GM08714 (cell line): ENCODE results near the gene GH2.
"Not testable (repeated sequence)": the region's sequence is repeated elsewhere in the genome, so short reads cannot be mapped to it uniquely, and the experiment has no call there.

ENCODE experiments used
- H3K4me3 ChIP-seq: fragments of 200-500 bp; sonication (Bioruptor generic); 2 replicates; pipeline ENCODE4 v1.5.1; 2014; ENCODE audit warnings: mild to moderate bottlenecking, low read length, inconsistent platforms
- ZNF274 ChIP-seq: IDR thresholded peaks from 2 replicates; pipeline ENCODE4 v1.6.1; 2012; ENCODE audit warnings: mild to moderate bottlenecking, low read depth, low read length

GH2 gene

GRCh38 chr17:63918305-63918704 is 36.6 kb upstream of the GH2 start:
- TF ChIP-seq ZNF274 = no peak
- no peak overlapping the region for H3K4me3 ChIP-seq

DNA sequence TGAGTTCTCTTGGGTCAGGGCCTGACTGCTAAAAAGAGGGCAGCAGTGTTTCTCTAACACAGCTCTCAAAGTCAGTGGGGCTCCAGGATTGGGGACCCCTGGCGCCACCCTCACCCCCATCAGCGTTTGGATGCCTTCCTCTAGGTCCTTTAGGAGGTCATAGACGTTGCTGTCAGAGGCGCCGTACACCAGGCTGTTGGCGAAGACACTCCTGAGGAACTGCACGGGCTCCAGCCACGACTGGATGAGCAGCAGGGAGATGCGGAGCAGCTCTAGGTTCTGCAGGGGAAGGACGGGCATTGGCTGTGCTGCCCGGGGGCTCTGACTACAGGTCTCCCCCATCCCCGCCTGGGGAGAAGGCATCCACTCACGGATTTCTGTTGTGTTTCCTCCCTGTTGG is 35.9 kb upstream of the GH2 start:
- H3K4me3 ChIP-seq = no peak overlapping the region
- no peak for TF ChIP-seq ZNF274

DNA sequence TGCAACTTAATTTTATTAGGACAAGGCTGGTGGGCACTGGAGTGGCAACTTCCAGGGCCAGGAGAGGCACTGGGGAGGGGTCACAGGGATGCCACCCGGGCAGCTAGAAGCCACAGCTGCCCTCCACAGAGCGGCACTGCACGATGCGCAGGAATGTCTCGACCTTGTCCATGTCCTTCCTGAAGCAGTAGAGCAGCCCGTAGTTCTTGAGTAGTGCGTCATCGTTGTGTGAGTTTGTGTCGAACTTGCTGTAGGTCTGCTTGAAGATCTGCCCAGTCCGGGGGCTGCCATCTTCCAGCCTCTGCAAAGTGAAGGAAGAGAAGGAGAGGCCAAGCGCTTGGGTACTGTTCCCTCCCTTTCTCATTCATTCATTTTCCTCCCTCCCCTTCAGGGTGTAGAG is 35.5 kb upstream of the GH2 start:
- H3K4me3 ChIP-seq = not testable (repeated sequence)

GRCh38 chr17:63916566-63917185 is 34.9 kb upstream of the GH2 start:
- no peak overlapping the region for H3K4me3 ChIP-seq
- no peak for TF ChIP-seq ZNF274

DNA sequence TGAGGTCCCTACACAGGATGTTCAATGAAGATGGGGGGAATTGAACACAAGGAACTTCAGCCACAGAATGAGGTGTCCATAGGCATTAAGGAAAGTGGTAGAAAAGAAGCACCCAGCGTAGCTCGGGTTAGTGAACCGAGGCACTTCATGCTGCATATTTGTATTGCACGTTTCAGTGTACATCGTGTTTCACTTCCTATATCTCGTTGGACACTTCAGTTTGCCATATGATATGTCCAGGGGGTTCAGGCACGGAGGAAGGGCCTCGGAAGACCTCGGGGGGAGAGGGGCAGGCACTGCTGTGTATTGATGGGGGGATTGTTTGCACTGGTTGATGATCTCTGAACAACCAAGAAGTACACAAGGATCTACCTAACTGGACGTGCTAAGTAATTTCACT is 34.0 kb upstream of the GH2 start:
- not testable (repeated sequence) for H3K4me3 ChIP-seq

DNA sequence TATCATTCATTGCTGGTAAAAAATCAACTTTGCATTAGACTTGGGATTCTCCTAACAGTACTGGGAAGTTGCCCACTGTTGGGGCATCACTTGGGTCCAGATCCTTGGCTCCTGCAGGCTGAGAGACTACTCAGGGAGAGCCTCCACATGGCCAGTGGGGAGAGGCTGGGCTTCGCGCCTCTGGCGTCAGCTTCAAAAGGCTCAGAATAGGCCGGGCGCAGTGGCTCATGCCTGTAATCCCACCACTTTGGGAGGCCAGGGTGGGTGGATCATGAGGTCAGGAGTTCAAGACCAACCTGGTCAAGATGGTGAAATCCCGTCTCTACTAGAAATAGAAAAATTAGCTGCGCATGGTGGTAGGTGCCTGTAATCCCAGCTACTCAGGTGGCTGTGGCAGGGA is 32.7 kb upstream of the GH2 start:
- no peak overlapping the region for H3K4me3 ChIP-seq
- no peak for TF ChIP-seq ZNF274

DNA sequence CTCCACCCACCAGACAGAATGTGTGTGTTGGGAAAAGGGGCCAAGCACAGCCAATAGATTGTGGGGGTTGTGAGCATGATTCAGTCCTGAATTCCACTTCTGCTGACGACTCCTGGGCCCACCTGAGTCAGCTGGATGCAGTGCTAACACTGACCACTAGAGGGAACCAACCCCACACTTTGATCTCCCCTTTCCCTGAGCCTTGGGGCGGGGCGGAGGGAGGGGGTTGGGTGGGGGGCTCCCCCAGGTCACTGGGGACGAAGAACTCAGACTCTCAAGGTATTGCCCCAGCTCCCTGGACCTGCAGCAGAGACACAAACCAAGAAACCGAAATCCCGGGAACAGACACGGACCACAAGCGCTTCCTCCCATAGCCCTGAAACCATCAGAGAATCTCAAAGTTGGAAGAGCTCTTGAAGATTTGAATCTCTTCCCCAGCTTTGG is 29.9 kb upstream of the GH2 start:
- H3K4me3 ChIP-seq = no peak overlapping the region
- no peak for TF ChIP-seq ZNF274

DNA sequence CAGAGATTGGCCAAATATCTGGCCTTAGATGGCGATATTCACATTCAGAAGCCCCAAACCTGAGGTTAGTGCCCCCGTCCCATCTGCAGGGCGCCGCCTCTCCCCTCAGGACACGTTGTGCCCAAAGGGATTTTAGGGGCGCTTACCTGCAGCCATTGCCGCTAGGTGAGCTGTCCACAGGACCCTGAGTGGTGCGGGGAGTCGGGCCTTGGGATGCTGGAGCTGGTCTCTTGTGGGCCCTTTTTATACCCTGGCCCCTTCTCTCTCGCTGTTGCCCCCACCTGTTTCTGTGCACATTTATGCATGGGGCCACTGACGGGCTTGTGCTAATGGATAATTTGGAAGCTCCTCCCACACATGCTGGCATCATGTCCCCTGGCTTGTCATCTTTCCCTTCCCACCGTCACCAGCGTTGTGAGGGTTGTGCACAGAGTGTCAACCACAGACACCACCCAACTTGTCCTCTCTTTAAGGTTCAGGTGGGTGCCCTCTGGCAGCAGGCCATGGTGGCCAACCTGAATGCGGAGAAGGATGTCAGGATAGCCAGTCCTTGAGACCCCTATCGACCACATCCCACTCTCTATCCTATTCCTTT is 29.4 kb upstream of the GH2 start, which contains the start of gene CSHL1:
TSS of gene CSHL1 (minus strand) at position 218 of the 595 bp plus-strand sequence. CDS start at position 156, 62 bp downstream.
- no peak within 1 kb of the TSS for H3K4me3 ChIP-seq

DNA sequence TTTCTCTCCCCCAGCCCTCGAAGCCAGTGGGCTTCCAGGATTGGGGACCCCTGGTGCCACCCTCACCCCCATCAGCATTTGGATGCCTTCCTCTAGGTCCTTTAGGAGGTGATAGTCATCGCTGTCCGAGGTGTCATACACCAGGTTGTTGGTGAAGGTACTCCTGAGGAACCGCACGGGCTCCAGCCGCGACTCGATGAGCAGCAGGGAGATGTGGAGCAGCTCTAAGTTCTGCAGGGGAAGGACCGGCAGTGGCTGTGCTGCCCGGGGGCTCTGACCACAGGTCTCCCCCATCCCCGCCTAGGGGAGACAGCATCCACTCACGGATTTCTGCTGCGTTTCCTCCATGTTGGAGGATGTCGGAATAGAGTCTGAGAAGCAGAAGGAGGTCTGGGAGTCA is 28.4 kb upstream of the GH2 start:
- no peak overlapping the region for H3K4me3 ChIP-seq
- no peak for TF ChIP-seq ZNF274

More for the DNA sequence above, 29.4 kb upstream of the GH2 start, which contains the start of gene CSHL1:
- TF ChIP-seq ZNF274 = no peak

DNA sequence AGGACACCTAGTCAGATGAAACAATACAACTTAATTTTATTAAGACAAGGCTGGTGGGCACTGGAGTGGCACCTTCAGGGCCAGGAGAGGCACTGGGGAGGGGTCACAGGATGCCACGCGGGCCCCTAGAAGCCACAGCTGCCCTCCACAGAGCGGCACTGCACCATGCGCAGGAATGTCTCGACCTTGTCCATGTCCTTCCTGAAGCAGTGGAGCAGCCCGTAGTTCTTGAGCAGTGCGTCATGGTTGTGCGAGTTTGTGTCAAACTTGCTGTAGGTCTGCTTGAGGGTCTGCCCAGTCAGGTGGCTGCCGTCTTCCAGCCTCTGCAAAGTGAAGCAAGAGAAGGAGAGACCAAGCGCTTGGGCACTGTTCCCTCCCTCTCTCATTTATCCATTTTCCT is 27.8 kb upstream of the GH2 start:
- H3K4me3 ChIP-seq = not testable (repeated sequence)

DNA sequence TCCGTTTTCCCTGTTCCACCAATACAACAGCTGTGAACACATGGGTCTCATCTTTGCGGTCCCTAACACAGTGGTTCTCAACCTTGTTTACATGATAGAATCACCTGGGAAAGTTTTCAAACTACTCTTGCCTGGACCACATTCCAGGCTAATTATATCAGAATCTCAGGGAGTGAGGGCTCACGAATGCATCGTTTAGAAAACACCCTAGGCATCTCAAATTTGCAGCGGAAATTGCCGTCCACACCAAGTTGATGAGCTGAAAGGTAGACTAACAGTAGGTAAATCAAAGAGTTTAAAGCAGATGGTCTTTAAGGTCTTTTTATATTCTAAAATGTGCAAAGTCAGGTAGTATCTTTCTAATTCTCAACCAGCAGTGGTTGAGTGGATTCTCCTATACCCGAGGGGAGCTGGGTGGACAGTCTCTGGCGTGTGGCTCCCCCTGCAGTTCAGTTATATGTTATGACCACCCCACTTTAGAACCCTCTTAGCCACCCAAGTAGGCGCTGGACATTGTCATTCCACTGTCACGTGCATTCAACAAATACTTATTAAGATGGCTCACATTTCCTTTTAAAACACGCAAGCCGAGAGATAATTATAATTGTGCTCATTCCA is 25.5 kb upstream of the GH2 start:
- not testable (repeated sequence) for H3K4me3 ChIP-seq

DNA sequence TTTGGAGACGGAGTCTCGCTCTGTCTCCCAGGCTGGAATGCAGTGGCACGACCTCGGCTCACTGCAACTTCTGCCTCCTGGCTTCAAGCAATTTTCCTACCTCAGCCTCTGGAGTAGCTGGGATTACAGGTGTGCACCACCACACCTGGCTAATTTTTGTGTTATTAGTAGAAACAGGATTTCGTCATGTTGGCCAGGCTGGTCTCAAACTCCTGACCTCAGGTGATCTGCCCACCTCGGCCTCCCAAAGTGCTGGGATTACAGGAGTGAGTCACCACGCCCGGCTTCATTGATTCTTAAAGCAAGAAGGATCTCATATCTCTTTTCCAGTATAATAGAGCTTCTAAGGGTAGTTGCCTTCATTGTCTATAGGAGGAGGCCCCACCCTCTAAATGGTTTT is 23.1 kb upstream of the GH2 start:
- not testable (repeated sequence) for H3K4me3 ChIP-seq

GRCh38 chr17:63903787-63904201 is 22.1 kb upstream of the GH2 start:
- not testable (repeated sequence) for H3K4me3 ChIP-seq

- H3K4me3 ChIP-seq = not testable (repeated sequence)
Measured at GRCh38 chr17:63901971-63902370, 20.2 kb upstream of the GH2 start.

DNA sequence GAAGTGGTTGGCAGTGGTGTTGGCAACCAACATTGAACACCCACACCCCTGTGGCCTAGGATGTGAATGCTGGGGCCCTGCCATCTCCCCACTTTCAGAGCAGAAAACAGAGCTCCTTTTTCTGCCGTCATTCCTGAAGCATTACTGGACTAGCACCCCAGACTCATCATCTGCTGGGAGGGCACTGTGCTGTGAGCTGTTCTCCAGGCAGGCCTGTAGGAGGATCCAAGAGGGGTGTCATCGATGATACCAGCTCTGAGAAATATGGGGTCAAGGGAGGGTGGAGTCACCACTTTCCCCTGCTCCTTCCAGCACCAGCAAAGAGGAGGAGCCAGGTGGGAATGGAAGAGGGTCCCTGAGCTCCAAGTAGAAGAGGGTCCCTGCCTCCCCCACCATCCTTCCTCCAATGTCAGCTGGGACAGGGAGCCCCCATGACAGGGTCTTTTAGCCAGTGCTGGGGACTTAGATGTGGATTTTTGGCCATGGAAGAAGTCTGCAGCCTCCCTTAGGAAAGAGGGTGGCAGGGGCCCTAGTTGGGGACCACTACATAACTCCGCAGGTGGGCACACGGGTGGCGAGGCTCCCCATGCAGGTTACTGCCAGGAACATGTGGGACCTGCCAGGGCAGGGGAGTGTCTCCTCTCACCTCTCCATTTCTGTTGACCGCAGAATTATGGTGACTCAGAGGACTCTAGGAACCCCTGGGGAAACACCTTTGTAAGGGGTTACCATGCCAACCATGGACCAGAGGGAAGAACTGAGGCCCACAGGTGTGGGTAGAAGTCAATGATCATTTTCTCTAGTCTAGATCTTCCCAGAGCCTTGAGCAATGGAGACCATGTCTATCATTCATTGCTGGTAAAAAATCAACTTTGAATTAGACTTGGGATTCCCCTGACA is 17.4 kb upstream of the GH2 start:
- not testable (repeated sequence) for H3K4me3 ChIP-seq

- H3K4me3 ChIP-seq = not testable (repeated sequence)
Measured at GRCh38 chr17:63896524-63897354, 15.0 kb upstream of the GH2 start, which contains the start of gene CSH1. CSH1 (minus strand) TSS chr17:63896574; CDS start chr17:63896511, 63 bp downstream.

GRCh38 chr17:63894821-63895220 is 13.1 kb upstream of the GH2 start:
- H3K4me3 ChIP-seq = not testable (repeated sequence)

DNA sequence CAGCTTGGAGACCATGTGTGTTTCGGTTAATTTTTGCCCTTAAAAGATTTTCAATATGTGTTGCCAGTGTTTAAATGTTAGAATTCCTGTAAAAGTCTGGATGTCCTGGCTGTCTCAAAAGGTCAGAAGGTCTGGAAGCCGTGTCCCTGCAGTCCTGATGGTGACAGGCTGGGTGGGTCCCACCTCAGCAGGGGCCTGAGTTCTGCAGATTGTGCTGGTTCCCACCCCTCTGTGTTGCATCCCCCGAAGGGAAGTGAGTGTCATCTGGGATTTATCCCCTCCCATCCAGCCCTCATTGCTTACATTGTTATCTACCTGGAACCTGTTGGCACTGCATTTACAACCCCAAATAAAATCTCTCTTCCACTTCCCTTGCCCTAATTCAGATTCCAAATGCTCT is 12.3 kb upstream of the GH2 start:
- not testable (repeated sequence) for H3K4me3 ChIP-seq

DNA sequence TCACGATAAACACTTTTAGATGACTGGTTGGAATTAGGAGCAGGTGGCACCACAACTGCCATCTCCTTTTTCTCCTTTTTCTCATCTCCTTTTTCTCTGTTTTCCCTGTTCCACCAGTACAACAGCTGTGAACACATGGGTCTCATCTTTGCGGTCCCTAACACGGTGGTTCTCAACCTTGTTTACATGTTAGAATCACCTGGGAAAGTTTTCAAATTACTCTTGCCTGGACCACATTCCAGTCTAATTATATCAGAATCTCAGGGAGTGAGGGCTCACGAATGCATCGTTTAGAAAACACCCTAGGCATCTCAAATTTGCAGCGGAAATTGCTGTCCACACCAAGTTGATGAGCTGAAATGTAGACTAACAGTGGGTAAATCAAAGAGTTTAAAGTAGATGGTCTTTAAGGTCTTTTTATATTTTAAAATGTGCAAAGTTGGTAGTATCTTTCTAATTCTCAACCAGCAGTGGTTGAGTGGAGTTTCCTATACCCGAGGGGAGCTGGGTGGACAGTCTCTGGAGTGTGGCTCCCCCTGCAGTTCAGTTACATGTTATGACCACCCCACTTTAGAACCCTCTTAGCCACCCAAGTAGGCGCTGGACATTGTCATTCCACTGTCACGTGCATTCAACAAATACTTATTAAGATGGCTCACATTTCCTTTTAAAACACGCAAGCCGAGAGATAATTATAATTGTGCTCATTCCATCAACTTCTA is 10.7 kb upstream of the GH2 start:
- not testable (repeated sequence) for H3K4me3 ChIP-seq
